Mesenchymal stem cell (in vitro differentiated cells and primary cell): ENCODE results near the gene SSR4.
A peak's percentile ranks its signal among the peaks of the same experiment; 100 is the strongest.

Experiments
- DNase-seq: peaks from one replicate; pipeline ENCODE4 v3.0.0-alpha.2; 2013
- H2AFZ ChIP-seq: one replicate; pipeline ENCODE4 v1.6.1; 2013; ENCODE audit warnings: low read depth, mild to moderate bottlenecking, control low read depth, inconsistent platforms, low read length, moderate library complexity
- H2AK5ac ChIP-seq: 2 replicates; pipeline ENCODE4 v1.6.1; 2013; ENCODE audit warnings: low read length, moderate library complexity, mild to moderate bottlenecking, inconsistent platforms; ENCODE audit not compliant: severe bottlenecking
- H2BK120ac ChIP-seq: one replicate; pipeline ENCODE4 v1.6.1; 2013; ENCODE audit warnings: low read depth, mild to moderate bottlenecking, inconsistent platforms, low read length, moderate library complexity
- H2BK12ac ChIP-seq, 2 experiments: one replicate each; pipeline ENCODE4 v1.6.1; 2013; ENCODE audit warnings: inconsistent platforms in 2 of 2, low read length in 2 of 2, mild to moderate bottlenecking in 2 of 2, moderate library complexity in 2 of 2, control low read depth in 1 of 2
- H2BK15ac ChIP-seq: one replicate; pipeline ENCODE4 v1.6.1; 2013; ENCODE audit warnings: mild to moderate bottlenecking, low read depth, inconsistent platforms; ENCODE audit not compliant: poor library complexity, severe bottlenecking
- H2BK5ac ChIP-seq: 2 replicates; pipeline ENCODE4 v1.6.1; 2013; ENCODE audit warnings: low read depth, mild to moderate bottlenecking, low read length, control low read depth, inconsistent platforms; ENCODE audit not compliant: poor library complexity, severe bottlenecking
- H3K14ac ChIP-seq, 2 experiments: one replicate each; pipeline ENCODE4 v1.6.1; 2013; ENCODE audit warnings: inconsistent platforms in 2 of 2, low read length in 2 of 2, control low read depth in 1 of 2, mild to moderate bottlenecking in 1 of 2, moderate library complexity in 1 of 2
- H3K18ac ChIP-seq, 2 experiments: one replicate each; pipeline ENCODE4 v1.6.1; 2013; ENCODE audit warnings: inconsistent platforms in 2 of 2, low read length in 2 of 2, control low read depth in 1 of 2, low read depth in 1 of 2, mild to moderate bottlenecking in 1 of 2
- H3K23ac ChIP-seq, 2 experiments: one replicate each; pipeline ENCODE4 v1.6.1; 2013; ENCODE audit warnings: inconsistent platforms in 2 of 2, low read length in 2 of 2, mild to moderate bottlenecking in 2 of 2, moderate library complexity in 2 of 2, control low read depth in 1 of 2
- H3K27ac ChIP-seq: 2 replicates; pipeline ENCODE4 v1.5.1; 2013; ENCODE audit warnings: mild to moderate bottlenecking, moderate library complexity, low read length, control low read depth, inconsistent platforms; ENCODE audit not compliant: poor library complexity, severe bottlenecking
- H3K27me3 ChIP-seq, 2 experiments: 2 replicates each; pipeline versions ENCODE4 v1.6.1 to v1.7.0; 2013; ENCODE audit warnings: low read length in 2 of 2, mild to moderate bottlenecking in 2 of 2, moderate library complexity in 2 of 2, control low read depth in 1 of 2, inconsistent platforms in 1 of 2; ENCODE audit not compliant: control insufficient read depth in 1 of 2, insufficient read depth in 1 of 2
- H3K36me3 ChIP-seq, 2 experiments: 2 replicates each; pipeline versions ENCODE4 v1.6.1 to v1.7.0; 2013; ENCODE audit warnings: low read length in 2 of 2, control low read depth in 1 of 2, inconsistent platforms in 1 of 2, low read depth in 1 of 2, mild to moderate bottlenecking in 1 of 2; ENCODE audit not compliant: insufficient read depth in 2 of 2, control insufficient read depth in 1 of 2
- H3K4ac ChIP-seq, 2 experiments: one replicate each; pipeline ENCODE4 v1.6.1; 2013; ENCODE audit warnings: inconsistent platforms in 2 of 2, low read length in 2 of 2, mild to moderate bottlenecking in 2 of 2, moderate library complexity in 2 of 2, control low read depth in 1 of 2, low read depth in 1 of 2
- H3K4me1 ChIP-seq: 2 replicates; pipeline ENCODE4 v1.6.1; 2013; ENCODE audit warnings: low read depth, low read length, control low read depth; ENCODE audit not compliant: control insufficient read depth, insufficient read depth
- H3K4me2 ChIP-seq: 2 replicates; pipeline ENCODE4 v1.6.1; 2013; ENCODE audit warnings: low read length, mild to moderate bottlenecking, inconsistent platforms; ENCODE audit not compliant: poor library complexity, severe bottlenecking
- H3K4me3 ChIP-seq, 2 experiments: 2 replicates each; pipeline versions ENCODE4 v1.5.1 to v1.7.0; 2013; ENCODE audit warnings: low read length in 2 of 2, mild to moderate bottlenecking in 2 of 2, control low read depth in 1 of 2, low read depth in 1 of 2; ENCODE audit not compliant: insufficient read depth in 1 of 2
- H3K79me1 ChIP-seq: replicated peaks from 2 replicates; pipeline ENCODE4 v1.6.1; 2013; ENCODE audit warnings: mild to moderate bottlenecking, control low read depth, low read length, inconsistent platforms; ENCODE audit not compliant: poor library complexity, severe bottlenecking
- H3K9ac ChIP-seq: 2 replicates; pipeline ENCODE4 v1.7.0; 2013; ENCODE audit warnings: mild to moderate bottlenecking, low read length, moderate library complexity
- H3K9me3 ChIP-seq: 2 replicates; pipeline ENCODE4 v1.7.0; 2013; ENCODE audit warnings: mild to moderate bottlenecking, low read length; ENCODE audit not compliant: control insufficient read depth
- H4K8ac ChIP-seq: one replicate; pipeline ENCODE4 v1.6.1; 2013; ENCODE audit warnings: inconsistent platforms, mild to moderate bottlenecking, low read length, moderate library complexity
- H4K91ac ChIP-seq: one replicate; pipeline ENCODE4 v1.6.1; 2013; ENCODE audit warnings: mild to moderate bottlenecking, low read length, inconsistent platforms
- WGBS: methylation state at CpG from one replicate; pipeline ENCODE4 v1.1.7; 2013; ENCODE audit warnings: mixed read lengths; 5-methylcytosine and 5-hydroxymethylcytosine counted together

Gene SSR4

GRCh38 chrX:153824348-153824747 is 29.9 kb downstream of the SSR4 start:
- WGBS, result 99% methylated on average over 8 of the region's 10 CpGs
- H2BK15ac ChIP-seq, result no peak overlapping the region
- no peaks in the 10 kb centered on the region for H3K36me3 ChIP-seq

DNA sequence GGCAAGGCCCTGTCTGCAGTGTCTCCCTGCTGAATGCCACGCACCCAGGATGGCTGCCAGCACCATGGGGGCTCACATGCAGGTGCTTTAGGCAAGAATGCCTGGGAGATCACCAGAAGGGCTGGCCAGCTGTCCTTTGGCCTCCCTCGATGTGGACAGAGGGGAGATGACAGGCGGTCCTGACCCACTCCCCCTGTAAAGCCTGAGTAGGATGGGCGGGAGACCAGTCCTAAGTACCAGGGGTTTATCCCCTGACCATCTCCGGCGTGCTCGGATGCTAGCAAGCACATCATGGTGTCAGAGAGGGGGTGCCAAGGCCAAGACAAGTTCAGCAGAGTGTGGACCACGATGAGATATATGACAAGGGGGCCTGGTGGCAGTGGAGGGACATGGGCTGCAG is 30.6 kb downstream of the SSR4 start:
- H3K27me3 ChIP-seq, result peaks cover 23 to 79% of the 10 kb centered on the region in 2 experiments
- H3K14ac ChIP-seq, result no peak overlapping the region
- H3K18ac ChIP-seq, result no peak overlapping the region
- H3K23ac ChIP-seq, result no peak overlapping the region
- no peak overlapping the region for H4K91ac ChIP-seq
- no peak overlapping the region for H2BK120ac ChIP-seq
- DNase-seq, result no peak
- no peak overlapping the region for H2AFZ ChIP-seq
- 88% methylated on average over 7 of the region's 8 CpGs for WGBS
- no peaks in the 10 kb centered on the region for H3K9me3 ChIP-seq
- no peaks in the 10 kb centered on the region for H3K36me3 ChIP-seq
- H3K4me1 ChIP-seq, result peaks cover 16% of the 10 kb centered on the region
- H3K9ac ChIP-seq, result no peak overlapping the region
- H2BK5ac ChIP-seq, result no peak overlapping the region
- no peak overlapping the region for H2AK5ac ChIP-seq
- H2BK15ac ChIP-seq, result no peak overlapping the region
- H3K79me1 ChIP-seq, result no peaks in the 10 kb centered on the region
- no peak overlapping the region for H3K4ac ChIP-seq
- no peak overlapping the region for H3K4me3 ChIP-seq
- H3K4me2 ChIP-seq, result no peak overlapping the region
- H2BK12ac ChIP-seq, result no peak overlapping the region
- H3K27ac ChIP-seq, result no peak overlapping the region
- no peak overlapping the region for H4K8ac ChIP-seq

More at GRCh38 chrX:153824348-153824747, 29.9 kb downstream of the SSR4 start:
- H3K9me3 ChIP-seq, result no peaks in the 10 kb centered on the region
- H4K8ac ChIP-seq, result no peak overlapping the region
- peaks cover 13% of the 10 kb centered on the region for H3K4me1 ChIP-seq
- H2BK120ac ChIP-seq, result no peak overlapping the region
- H3K79me1 ChIP-seq, result no peaks in the 10 kb centered on the region
- no peak overlapping the region for H3K4me3 ChIP-seq
- no peak overlapping the region for H3K14ac ChIP-seq
- DNase-seq, result no peak
- H3K9ac ChIP-seq, result no peak overlapping the region
- H2AK5ac ChIP-seq, result no peak overlapping the region
- no peak overlapping the region for H3K27ac ChIP-seq
- H4K91ac ChIP-seq, result no peak overlapping the region
- no peak overlapping the region for H3K23ac ChIP-seq
- H3K4ac ChIP-seq, result no peak overlapping the region
- H3K18ac ChIP-seq, result no peak overlapping the region
- H2AFZ ChIP-seq, result no peak overlapping the region
- H3K27me3 ChIP-seq, result peaks cover 22 to 82% of the 10 kb centered on the region in 2 experiments
- H2BK5ac ChIP-seq, result no peak overlapping the region
- no peak overlapping the region for H3K4me2 ChIP-seq
- no peak overlapping the region for H2BK12ac ChIP-seq

GRCh38 chrX:153827016-153827415 is 32.5 kb downstream of the SSR4 start:
- H2BK12ac ChIP-seq, result no peak overlapping the region
- H3K23ac ChIP-seq, result no peak overlapping the region
- H2AFZ ChIP-seq, result no peak overlapping the region
- no peak overlapping the region for H3K4me2 ChIP-seq
- H3K18ac ChIP-seq, result no peak overlapping the region
- H4K91ac ChIP-seq, result no peak overlapping the region
- no peaks in the 10 kb centered on the region for H3K36me3 ChIP-seq
- H4K8ac ChIP-seq, result no peak overlapping the region
- H3K4me1 ChIP-seq, result peaks cover 18% of the 10 kb centered on the region
- no peak overlapping the region for H2BK5ac ChIP-seq
- no peak overlapping the region for H3K27ac ChIP-seq
- H3K79me1 ChIP-seq, result no peaks in the 10 kb centered on the region
- no peak overlapping the region for H3K9ac ChIP-seq
- H3K4ac ChIP-seq, result no peak overlapping the region
- H3K4me3 ChIP-seq, result no peak overlapping the region
- no peak for DNase-seq
- peaks cover 33 to 76% of the 10 kb centered on the region in 2 experiments for H3K27me3 ChIP-seq
- peaks cover 5% of the 10 kb centered on the region for H3K9me3 ChIP-seq
- no peak overlapping the region for H3K14ac ChIP-seq
- no peak overlapping the region for H2BK120ac ChIP-seq
- no peak overlapping the region for H2BK15ac ChIP-seq
- 67% methylated on average over 2 of the region's 3 CpGs for WGBS
- no peak overlapping the region for H2AK5ac ChIP-seq

GRCh38 chrX:153827903-153828302 is 33.4 kb downstream of the SSR4 start:
- WGBS, result 70% methylated on average over 7 of the region's 9 CpGs
- Histone ChIP-seq H2AK5ac (no peak overlapping the region), H3K79me1 (no peaks in the 10 kb centered on the region)

More at GRCh38 chrX:153827903-153828302, 33.4 kb downstream of the SSR4 start:
- Histone ChIP-seq H4K8ac (no peak overlapping the region), H4K91ac (no peak overlapping the region), H3K23ac (no peak overlapping the region), H3K9ac (no peak overlapping the region), H3K27me3 (peaks cover 42 to 77% of the 10 kb centered on the region in 2 experiments), H2BK120ac (no peak overlapping the region), H3K4me1 (peaks cover 18% of the 10 kb centered on the region), H2BK15ac (no peak overlapping the region), H3K4ac (no peak overlapping the region), H3K4me2 (no peak overlapping the region), H3K14ac (no peak overlapping the region), H3K27ac (no peak overlapping the region), H3K9me3 (peaks cover 8% of the 10 kb centered on the region), H3K18ac (no peak overlapping the region), H3K36me3 (no peaks in the 10 kb centered on the region), H2BK12ac (no peak overlapping the region), H3K4me3 (peak overlapping the region in 1 of 2 experiments; percentile 18), H2AFZ (no peak overlapping the region), H2BK5ac (no peak overlapping the region)
- DNase-seq, result no peak
